ENCODE measurements around the gene DDX17. TPM values are rescaled to one million over a fixed set of nuclear protein-coding genes. Genes with fewer than 3 reads are reported as not detected.

DDX17 gene
- polyA plus RNA-seq, 1 donor (not counting 4 experiments of a cell fraction or from before 2014, with no cell fraction given), result 270 TPM

- Histone ChIP-seq H3K9ac (ENCODE audit: control insufficient read depth, extremely low read depth, insufficient read depth, low read length) (no peak overlapping the region), H3K27ac (ENCODE audit: control insufficient read depth, insufficient read depth, low read length) (no peak overlapping the region), H2AFZ (ENCODE audit: control insufficient read depth, low read length) (no peak overlapping the region), H3K4me1 (ENCODE audit: control insufficient read depth, extremely low read depth, insufficient read depth, low read length) (no peaks in the 10 kb centered on the region), H3K9me3 (ENCODE audit: control insufficient read depth, low read depth, low read length) (no peaks in the 10 kb centered on the region), H3K27me3 (ENCODE audit: control insufficient read depth, extremely low read depth, insufficient read depth, low read length) (peaks cover 15% of the 10 kb centered on the region), H3K36me3 (ENCODE audit: control insufficient read depth in 2 of 2, extremely low read depth in 1 of 2, insufficient read depth in 2 of 2, low read length in 2 of 2) (no peaks in the 10 kb centered on the region), H3K9me1 (ENCODE audit: control insufficient read depth, extremely low read depth, insufficient read depth, low read length) (no peaks in the 10 kb centered on the region), H3K4me2 (ENCODE audit: control insufficient read depth, extremely low read depth, insufficient read depth, low read depth, low read length) (no peak overlapping the region), H3K79me2 (ENCODE audit: control insufficient read depth, insufficient read depth, low read length) (no peaks in the 10 kb centered on the region), H3K4me3 (ENCODE audit: control insufficient read depth in 2 of 3, extremely low read depth in 1 of 3, insufficient read depth in 2 of 3, low read depth in 1 of 3, low read length in 3 of 3) (no peak overlapping the region), H4K20me1 (ENCODE audit: control insufficient read depth, extremely low read depth, insufficient read depth, low read length) (no peaks in the 10 kb centered on the region)
- FAIRE-seq (no peak), DNase-seq (ENCODE audit: low read depth, low spot score) (no peak)
- dilution Hi-C loops (cut with MboI; ENCODE audit: extremely low pct_ligation_motif_present, low sequenced_read_pairs), result no loop called here
- no peak for TF ChIP-seq EZH2 (IDR thresholded peaks at IDR 0.05; ENCODE audit: low read length)
- TF ChIP-seq CTCF (optimal IDR thresholded peaks at IDR 0.05 in 1 of 3, IDR thresholded peaks at IDR 0.05 in 1 of 3, conservative IDR thresholded peaks at IDR 0.05 in 1 of 3; ENCODE audit: extremely low read depth in 1 of 3, insufficient read depth in 2 of 3, low read length in 3 of 3), result no peak
These were observed 69.3 kb downstream of the DDX17 start for GRCh38 chr22:38436629-38437395.

GRCh38 chr22:38435965-38436364 lies 70.1 kb downstream of the DDX17 start:
- dilution Hi-C loops (cut with MboI; ENCODE audit: extremely low pct_ligation_motif_present, low sequenced_read_pairs), result no loop called here
- peaks cover 11% of the 10 kb centered on the region for H3K27me3 ChIP-seq (ENCODE audit: control insufficient read depth, extremely low read depth, insufficient read depth, low read length)
- H3K36me3 ChIP-seq (ENCODE audit: control insufficient read depth in 2 of 2, extremely low read depth in 1 of 2, insufficient read depth in 2 of 2, low read length in 2 of 2), result no peaks in the 10 kb centered on the region
- H3K79me2 ChIP-seq (ENCODE audit: control insufficient read depth, insufficient read depth, low read length), result no peaks in the 10 kb centered on the region
- H3K4me3 ChIP-seq (ENCODE audit: control insufficient read depth in 2 of 3, extremely low read depth in 1 of 3, insufficient read depth in 2 of 3, low read depth in 1 of 3, low read length in 3 of 3), result no peak overlapping the region
- no peaks in the 10 kb centered on the region for H4K20me1 ChIP-seq (ENCODE audit: control insufficient read depth, extremely low read depth, insufficient read depth, low read length)
- no peak overlapping the region for H3K9ac ChIP-seq (ENCODE audit: control insufficient read depth, extremely low read depth, insufficient read depth, low read length)
- H3K4me2 ChIP-seq (ENCODE audit: control insufficient read depth, extremely low read depth, insufficient read depth, low read depth, low read length), result no peak overlapping the region
- no peak overlapping the region for H2AFZ ChIP-seq (ENCODE audit: control insufficient read depth, low read length)
- no peaks in the 10 kb centered on the region for H3K4me1 ChIP-seq (ENCODE audit: control insufficient read depth, extremely low read depth, insufficient read depth, low read length)
- no peaks in the 10 kb centered on the region for H3K9me3 ChIP-seq (ENCODE audit: control insufficient read depth, low read depth, low read length)
- DNase-seq (ENCODE audit: low read depth, low spot score) (no peak), FAIRE-seq (no peak)
- H3K27ac ChIP-seq (ENCODE audit: control insufficient read depth, insufficient read depth, low read length), result no peak overlapping the region
- TF ChIP-seq EZH2 (IDR thresholded peaks at IDR 0.05; ENCODE audit: low read length), result no peak
- TF ChIP-seq CTCF (optimal IDR thresholded peaks at IDR 0.05 in 1 of 3, IDR thresholded peaks at IDR 0.05 in 1 of 3, conservative IDR thresholded peaks at IDR 0.05 in 1 of 3; ENCODE audit: extremely low read depth in 1 of 3, insufficient read depth in 2 of 3, low read length in 3 of 3), result no peak
- no peaks in the 10 kb centered on the region for H3K9me1 ChIP-seq (ENCODE audit: control insufficient read depth, extremely low read depth, insufficient read depth, low read length)

Measured in keratinocyte (primary cell).